Measurements from ENCODE around the gene ZNF607. TPM values are rescaled to one million over a fixed set of nuclear protein-coding genes. Genes with fewer than 3 reads are reported as not detected.
"Not testable (repeated sequence)": the region's sequence is repeated elsewhere in the genome, so short reads cannot be mapped to it uniquely, and the experiment has no call there.

ZNF607 gene
- 9.9 TPM for total RNA-seq
- 4.0 TPM for polyA plus RNA-seq (ENCODE audit: insufficient read depth, low read depth, low replicate concordance)
- long read RNA-seq, donor 1 = 0 reads
- long read RNA-seq, donor 2 = 0 reads
- long read RNA-seq, donor 3, full-length matches to known transcripts = 1 of 1 reads
- long read RNA-seq, donor 3, partial matches to known transcripts = 0 of 1 reads
- long read RNA-seq, donor 3, other reads (novel, unspliced or antisense) = 0 of 1 reads
- long read RNA-seq, donor 4, full-length matches to known transcripts = 1 of 1 reads
- long read RNA-seq, donor 4, partial matches to known transcripts = 0 of 1 reads
- long read RNA-seq, donor 4, other reads (novel, unspliced or antisense) = 0 of 1 reads
- long read RNA-seq, donor 5 = 0 reads
- long read RNA-seq, donor 6, partial matches to known transcripts = 0 of 1 reads
- long read RNA-seq, donor 6, other reads (novel, unspliced or antisense) = 0 of 1 reads
- long read RNA-seq, donor 7, full-length matches to known transcripts = 4 of 14 reads
- long read RNA-seq, donor 7, partial matches to known transcripts = 0 of 14 reads
- long read RNA-seq, donor 7, other reads (novel, unspliced or antisense) = 10 of 14 reads
- long read RNA-seq, donor 8, full-length matches to known transcripts = 1 of 1 reads
- long read RNA-seq, donor 8, partial matches to known transcripts = 0 of 1 reads
- long read RNA-seq, donor 8, other reads (novel, unspliced or antisense) = 0 of 1 reads
- long read RNA-seq, donor 9 = 0 reads
- long read RNA-seq, donor 10 = 0 reads

- H3K36me3 ChIP-seq (ENCODE audit: control insufficient read depth in 2 of 3, insufficient read depth in 3 of 3, low read length in 3 of 3) = no peaks in the 10 kb centered on the region
- intact Hi-C loops (cut with DNase I) = no loop called here
- peaks cover 0 to 6% (median 0%) of the 10 kb centered on the region in 3 donors for H3K4me1 ChIP-seq (ENCODE audit: control insufficient read depth in 2 of 3, insufficient read depth in 2 of 3, low read depth in 1 of 3, low read length in 3 of 3)
- H3K27ac ChIP-seq (ENCODE audit: low read depth in 2 of 2, low read length in 2 of 2) = peak within 1 kb of the TSS; percentile 72 to 79
- no peaks in the 10 kb centered on the region for H3K9me3 ChIP-seq (ENCODE audit: control insufficient read depth in 2 of 3, insufficient read depth in 1 of 3, low read length in 3 of 3)
- peak within 1 kb of the TSS; percentile 87 to 99 (median 98) for H3K4me3 ChIP-seq (ENCODE audit: low read length in 3 of 3)
- DNase-seq (peak; percentile 95 to 98 (median 97)), FAIRE-seq (no peak)
- no peaks in the 10 kb centered on the region for H3K27me3 ChIP-seq (ENCODE audit: control insufficient read depth, insufficient read depth, low read length)
- peak; percentile 68 for TF ChIP-seq CTCF (IDR thresholded peaks at IDR 0.05; ENCODE audit: borderline replicate concordance, extremely low read depth, insufficient read depth)
- peak within 1 kb of the TSS; percentile 55 to 95 (median 92) for H3K9ac ChIP-seq (ENCODE audit: low read length in 3 of 3)
These were observed at the start of gene ZNF607 for GRCh38 chr19:37719111-37719926. Gene ZNF607, minus strand, starts transcription at chr19:37719761. Its CDS starts 8,143 bp downstream, at chr19:37711618.

GRCh38 chr19:37763488-37763887, 43.9 kb upstream of the ZNF607 start:
- TF ChIP-seq CTCF (IDR thresholded peaks at IDR 0.05; ENCODE audit: borderline replicate concordance, extremely low read depth, insufficient read depth) = no peak
- FAIRE-seq = no peak
- Histone ChIP-seq H3K9me3 (ENCODE audit: control insufficient read depth in 2 of 3, insufficient read depth in 1 of 3, low read length in 3 of 3) (no peaks in the 10 kb centered on the region), H3K4me1 (ENCODE audit: control insufficient read depth in 2 of 3, insufficient read depth in 2 of 3, low read depth in 1 of 3, low read length in 3 of 3) (no peaks in the 10 kb centered on the region), H3K9ac (ENCODE audit: low read length in 3 of 3) (no peak overlapping the region), H3K36me3 (ENCODE audit: control insufficient read depth in 2 of 3, insufficient read depth in 3 of 3, low read length in 3 of 3) (peaks cover 3 to 5% (median 4%) of the 10 kb centered on the region in 3 donors), H3K27ac (ENCODE audit: low read depth in 2 of 2, low read length in 2 of 2) (no peak overlapping the region), H3K27me3 (ENCODE audit: control insufficient read depth, insufficient read depth, low read length) (no peaks in the 10 kb centered on the region), H3K4me3 (ENCODE audit: low read length in 3 of 3) (no peak overlapping the region)
- no peak for DNase-seq
- intact Hi-C loops (cut with DNase I) = no loop called here

- FAIRE-seq; H3K9ac ChIP-seq (ENCODE audit: low read length in 3 of 3); intact Hi-C loops (cut with DNase I); H3K27me3 ChIP-seq (ENCODE audit: control insufficient read depth, insufficient read depth, low read length); H3K36me3 ChIP-seq (ENCODE audit: control insufficient read depth in 2 of 3, insufficient read depth in 3 of 3, low read length in 3 of 3); H3K4me1 ChIP-seq (ENCODE audit: control insufficient read depth in 2 of 3, insufficient read depth in 2 of 3, low read depth in 1 of 3, low read length in 3 of 3); H3K27ac ChIP-seq (ENCODE audit: low read depth in 2 of 2, low read length in 2 of 2); DNase-seq; H3K4me3 ChIP-seq (ENCODE audit: low read length in 3 of 3); H3K9me3 ChIP-seq (ENCODE audit: control insufficient read depth in 2 of 3, insufficient read depth in 1 of 3, low read length in 3 of 3): not testable (repeated sequence)
These were observed 38.1 kb upstream of the ZNF607 start for GRCh38 chr19:37757683-37758082.

Data from kidney (tissue), 22 donors.